HG02938 (cell line): ENCODE measurements around the gene AK5.
A peak's percentile ranks its signal among the peaks of the same experiment; 100 is the strongest.
"Not testable (repeated sequence)": the region's sequence is repeated elsewhere in the genome, so short reads cannot be mapped to it uniquely, and the experiment has no call there.

ENCODE experiments used
- ATAC-seq: cut with Tn5 transposase; IDR thresholded peaks from one replicate; pipeline ENCODE4 v1.9.1; 2021; ENCODE audit warnings: mild to moderate bottlenecking, moderate library complexity; ENCODE audit not compliant: unreplicated experiment

The AK5 gene

GRCh38 chr1:77487631-77488030 is 205.8 kb downstream of the AK5 start:
- no peak for ATAC-seq

- ATAC-seq: no peak
Measured at GRCh38 chr1:77489910-77490309, 208.1 kb downstream of the AK5 start.

GRCh38 chr1:77494026-77494425 is 212.2 kb downstream of the AK5 start:
- ATAC-seq: no peak

- ATAC-seq: no peak
Measured at GRCh38 chr1:77498918-77499317, 217.1 kb downstream of the AK5 start.

GRCh38 chr1:77499466-77499865 is 217.6 kb downstream of the AK5 start:
- ATAC-seq: no peak

GRCh38 chr1:77504986-77505385 is 223.2 kb downstream of the AK5 start:
- ATAC-seq: no peak

- no peak for ATAC-seq
Measured at GRCh38 chr1:77506771-77507170, 225.0 kb downstream of the AK5 start.

- no peak for ATAC-seq
Measured at GRCh38 chr1:77509051-77509492, 227.3 kb downstream of the AK5 start.

- no peak for ATAC-seq
Measured at GRCh38 chr1:77509898-77510297, 228.1 kb downstream of the AK5 start.

GRCh38 chr1:77511440-77511840 is 229.6 kb downstream of the AK5 start:
- ATAC-seq: no peak

- not testable (repeated sequence) for ATAC-seq
Measured at GRCh38 chr1:77512650-77513049, 230.8 kb downstream of the AK5 start.

GRCh38 chr1:77513839-77514763 is 232.3 kb downstream of the AK5 start:
- ATAC-seq: no peak

GRCh38 chr1:77514921-77515776 is 233.3 kb downstream of the AK5 start:
- no peak for ATAC-seq

GRCh38 chr1:77516106-77516505 is 234.3 kb downstream of the AK5 start:
- ATAC-seq: no peak

GRCh38 chr1:77524038-77524437 is 242.2 kb downstream of the AK5 start:
- ATAC-seq: no peak

GRCh38 chr1:77531149-77531548 is 249.3 kb downstream of the AK5 start:
- not testable (repeated sequence) for ATAC-seq

- ATAC-seq: not testable (repeated sequence)
Measured at GRCh38 chr1:77531596-77532280, 249.9 kb downstream of the AK5 start.

- no peak for ATAC-seq
Measured at GRCh38 chr1:77532641-77533040, 250.8 kb downstream of the AK5 start.

GRCh38 chr1:77533660-77534305 is 252.0 kb downstream of the AK5 start:
- peak; percentile 57 for ATAC-seq

- ATAC-seq: no peak
Measured at GRCh38 chr1:77534456-77534855, 252.6 kb downstream of the AK5 start.

GRCh38 chr1:77536813-77537212 is 255.0 kb downstream of the AK5 start:
- ATAC-seq: no peak
